ENCODE results near the gene ERCC6L. TPM values are rescaled to one million over a fixed set of nuclear protein-coding genes. Genes with fewer than 3 reads are reported as not detected.

The ERCC6L gene
- total RNA-seq, 1 experiment from 2014 or later: 1.8 TPM

DNA sequence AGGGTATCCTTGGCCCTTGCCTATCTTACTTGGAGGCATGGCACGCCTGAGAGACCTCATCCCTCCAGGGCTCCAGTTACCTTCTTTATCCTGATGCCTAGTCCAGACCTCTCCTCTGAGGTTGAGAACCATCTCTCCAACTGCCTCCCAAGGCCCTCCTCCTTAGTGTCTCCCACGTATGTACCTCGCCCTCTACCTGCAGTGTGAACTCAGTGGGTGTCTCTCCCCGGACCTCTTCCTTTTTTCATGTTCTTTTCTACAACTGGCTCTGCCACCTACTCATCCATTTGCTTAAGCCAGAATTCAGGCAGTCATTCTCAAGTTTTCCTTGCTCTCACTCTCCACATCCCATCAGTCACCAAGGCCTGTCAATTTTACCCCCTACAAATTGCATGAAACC, 21.6 kb upstream of the ERCC6L start:
- CTCF ChIA-PET: interaction anchor here (1.3 kb wide), 1 partner anchor 15 kb away, joined by 5 read pairs; no protein-coding TSS in a partner anchor
- Mint-ChIP-seq H3K4me1 (ENCODE audit: insufficient read depth, unreplicated experiment) (peaks cover 12% of the 10 kb centered on the region), H3K27ac (ENCODE audit: low read depth, unreplicated experiment) (no peak overlapping the region), H3K36me3 (ENCODE audit: insufficient read depth, unreplicated experiment) (peaks cover 9% of the 10 kb centered on the region), H3K4me3 (ENCODE audit: unreplicated experiment) (no peak overlapping the region), H3K9me3 (ENCODE audit: unreplicated experiment) (no peaks in the 10 kb centered on the region), H3K27me3 (ENCODE audit: insufficient read depth, unreplicated experiment) (peaks cover 70% of the 10 kb centered on the region)
- POLR2A ChIA-PET: no interaction called here
- intact Hi-C loops (cut with micrococcal nuclease): no loop called here
- DNase-seq (ENCODE audit: unreplicated experiment): no peak
- no TSS peak for BruUV-seq (replicated peaks)
- TF ChIP-seq CTCF (IDR thresholded peaks at IDR 0.05; ENCODE audit: unreplicated experiment): no peak

GRCh38 chrX:72258174-72258573, 19.3 kb upstream of the ERCC6L start:
- no TSS peak for BruUV-seq (replicated peaks)
- DNase-seq (ENCODE audit: unreplicated experiment): peak; percentile 28
- CTCF ChIA-PET: no interaction called here
- Mint-ChIP-seq H3K27me3 (ENCODE audit: insufficient read depth, unreplicated experiment) (peaks cover 85% of the 10 kb centered on the region), H3K9me3 (ENCODE audit: unreplicated experiment) (no peaks in the 10 kb centered on the region), H3K27ac (ENCODE audit: low read depth, unreplicated experiment) (peak overlapping the region; percentile 44), H3K36me3 (ENCODE audit: insufficient read depth, unreplicated experiment) (peaks cover 7% of the 10 kb centered on the region), H3K4me3 (ENCODE audit: unreplicated experiment) (no peak overlapping the region), H3K4me1 (ENCODE audit: insufficient read depth, unreplicated experiment) (peaks cover 12% of the 10 kb centered on the region)
- POLR2A ChIA-PET: interaction anchor here (0.6 to 1.2 kb wide), 2 partner anchors 18 to 363 kb away, joined by 3 to 5 read pairs; partner anchors contain the start of gene RPS4X
- intact Hi-C loops (cut with micrococcal nuclease): no loop called here
- no peak for TF ChIP-seq CTCF (IDR thresholded peaks at IDR 0.05; ENCODE audit: unreplicated experiment)

GRCh38 chrX:72255864-72256263, 17.0 kb upstream of the ERCC6L start:
- H3K27me3 Mint-ChIP-seq (ENCODE audit: insufficient read depth, unreplicated experiment): peaks cover 70% of the 10 kb centered on the region
- H3K27ac Mint-ChIP-seq (ENCODE audit: low read depth, unreplicated experiment): no peak overlapping the region
- CTCF ChIA-PET: interaction anchor here (1.7 kb wide), 1 partner anchor 21 kb away, joined by 8 read pairs; the partner anchor contains the start of gene RPS4X
- peaks cover 6% of the 10 kb centered on the region for H3K36me3 Mint-ChIP-seq (ENCODE audit: insufficient read depth, unreplicated experiment)
- POLR2A ChIA-PET: no interaction called here
- H3K4me3 Mint-ChIP-seq (ENCODE audit: unreplicated experiment): no peak overlapping the region
- intact Hi-C loops (cut with micrococcal nuclease): no loop called here
- H3K4me1 Mint-ChIP-seq (ENCODE audit: insufficient read depth, unreplicated experiment): peaks cover 12% of the 10 kb centered on the region
- H3K9me3 Mint-ChIP-seq (ENCODE audit: unreplicated experiment): no peaks in the 10 kb centered on the region
- DNase-seq (ENCODE audit: unreplicated experiment): no peak
- no TSS peak for BruUV-seq (replicated peaks)
- TF ChIP-seq CTCF (IDR thresholded peaks at IDR 0.05; ENCODE audit: unreplicated experiment): no peak

GRCh38 chrX:72255445-72255844, 16.6 kb upstream of the ERCC6L start:
- ChIA-PET POLR2A (no interaction called here), CTCF (no interaction called here)
- Mint-ChIP-seq H3K36me3 (ENCODE audit: insufficient read depth, unreplicated experiment) (peaks cover 6% of the 10 kb centered on the region), H3K27me3 (ENCODE audit: insufficient read depth, unreplicated experiment) (peaks cover 66% of the 10 kb centered on the region), H3K9me3 (ENCODE audit: unreplicated experiment) (no peaks in the 10 kb centered on the region), H3K4me1 (ENCODE audit: insufficient read depth, unreplicated experiment) (peaks cover 12% of the 10 kb centered on the region), H3K27ac (ENCODE audit: low read depth, unreplicated experiment) (no peak overlapping the region), H3K4me3 (ENCODE audit: unreplicated experiment) (no peak overlapping the region)
- intact Hi-C loops (cut with micrococcal nuclease): no loop called here
- BruUV-seq (replicated peaks): no TSS peak
- no peak for TF ChIP-seq CTCF (IDR thresholded peaks at IDR 0.05; ENCODE audit: unreplicated experiment)
- no peak for DNase-seq (ENCODE audit: unreplicated experiment)
